GM12864 (cell line): Measurements from ENCODE around the gene WDR83.
"Not testable (repeated sequence)": the region's sequence is repeated elsewhere in the genome, so short reads cannot be mapped to it uniquely, and the experiment has no call there.

Experiments
- DNase-seq: peaks from one replicate; pipeline ENCODE4 v3.0.0-alpha.2; 2011; ENCODE audit warnings: low read depth
- H3K4me3 ChIP-seq: 2 replicates; pipeline ENCODE4 v1.5.1; 2011; ENCODE audit warnings: mild to moderate bottlenecking, low read depth, low read length, control low read depth
- CTCF ChIP-seq: IDR thresholded peaks from 2 replicates; pipeline ENCODE4 v1.5.1; 2011; ENCODE audit warnings: low read depth, mild to moderate bottlenecking, moderate library complexity, low read length, control low read depth, inconsistent platforms; ENCODE audit errors: missing control alignments

The WDR83 gene

GRCh38 chr19:12629215-12629614 lies 37.4 kb upstream of the WDR83 start:
- no peak overlapping the region for H3K4me3 ChIP-seq
- no peak for TF ChIP-seq CTCF
- no peak for DNase-seq

- no peak for DNase-seq
- no peak for TF ChIP-seq CTCF
- H3K4me3 ChIP-seq, result no peak overlapping the region
Measured at GRCh38 chr19:12636631-12637030, 30.0 kb upstream of the WDR83 start.

- no peak overlapping the region for H3K4me3 ChIP-seq
- no peak for TF ChIP-seq CTCF
- no peak for DNase-seq
Measured at GRCh38 chr19:12638611-12639182, 27.9 kb upstream of the WDR83 start.

- no peak overlapping the region for H3K4me3 ChIP-seq
- TF ChIP-seq CTCF, result peak; percentile 83
- DNase-seq, result peak; percentile 57
Measured at GRCh38 chr19:12639901-12640613, 26.6 kb upstream of the WDR83 start.

GRCh38 chr19:12641456-12641855 lies 25.2 kb upstream of the WDR83 start:
- no peak overlapping the region for H3K4me3 ChIP-seq
- no peak for TF ChIP-seq CTCF
- DNase-seq, result no peak

- no peak for TF ChIP-seq CTCF
- no peak for DNase-seq
- H3K4me3 ChIP-seq, result no peak overlapping the region
Measured at GRCh38 chr19:12642506-12642905, 24.1 kb upstream of the WDR83 start.

- H3K4me3 ChIP-seq, DNase-seq: not testable (repeated sequence)
Measured at GRCh38 chr19:12643716-12644115, 22.9 kb upstream of the WDR83 start.
